AG04449 (cell line): ENCODE measurements around the gene SLC5A11.

Experiments
- CTCF ChIA-PET: fragments of 350-600 bp; formaldehyde crosslinking; extraction: SDS; loops from one replicate; lab custom pipeline; 2021; ENCODE audit warnings: antibody characterized with exemption; lab: Yijun Ruan, JAX
- POLR2A ChIA-PET: fragments of 400-600, 350-600 bp; formaldehyde crosslinking; extraction: SDS; loops from one replicate; lab custom pipeline; 2020; ENCODE audit warnings: antibody characterized with exemption, inconsistent platforms; lab: Yijun Ruan, JAX
- DNase-seq: peaks from one replicate; pipeline ENCODE4 v3.0.0-alpha.2; 2010; ENCODE audit warnings: low read depth, low spot score
- H3K4me3 ChIP-seq: 2 replicates; pipeline ENCODE4 v1.5.1; 2011; ENCODE audit warnings: low read depth, mild to moderate bottlenecking, control low read depth, low read length
- TF ChIP-seq, protein P1 (sequence below): IDR thresholded peaks from one replicate; pipeline ENCODE4 v1.5.1; 2011; ENCODE audit warnings: mild to moderate bottlenecking, moderate library complexity, low read length, control low read depth, inconsistent platforms; ENCODE audit not compliant: insufficient read depth; ENCODE audit errors: missing control alignments

SLC5A11 gene

DNA sequence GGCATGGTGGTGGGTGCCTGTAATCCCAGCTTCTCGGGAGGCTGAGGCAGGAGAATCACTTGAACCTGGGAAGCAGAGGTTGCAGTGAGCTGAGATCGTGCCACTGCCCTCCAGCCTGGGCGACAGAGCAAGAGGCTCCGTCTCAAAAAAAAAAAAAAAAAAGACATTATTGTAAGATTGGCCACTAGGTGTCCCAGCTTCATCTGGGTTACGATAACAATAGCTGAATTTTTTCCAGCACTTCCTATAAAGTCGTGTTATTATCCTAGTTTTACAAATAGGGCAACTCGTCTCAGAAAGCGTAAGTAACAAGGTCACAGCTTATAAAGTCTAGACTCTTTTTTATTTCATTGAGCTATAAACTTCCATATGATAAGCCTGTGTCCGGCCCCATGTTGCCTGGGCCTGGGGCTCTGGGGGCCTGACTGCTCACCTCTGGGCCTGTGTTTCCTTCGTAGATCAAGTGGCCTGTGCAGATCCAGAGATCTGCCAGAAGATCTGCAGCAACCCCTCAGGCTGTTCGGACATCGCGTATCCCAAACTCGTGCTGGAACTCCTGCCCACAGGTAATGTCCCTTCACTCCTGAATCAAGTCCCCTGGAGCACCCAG is 60.5 kb downstream of the SLC5A11 start:
- DNase-seq: no peak
- POLR2A ChIA-PET: interaction anchor here (0.5 to 0.6 kb wide), 2 partner anchors 44 to 109 kb away, joined by 3 to 4 read pairs; partner anchors contain the start of gene ARHGAP17
- CTCF ChIA-PET: interaction anchor here (0.7 to 4.0 kb wide), 26 partner anchors 9 to 343 kb away, joined by 3 to 23 read pairs (median 4); no protein-coding TSS in a partner anchor
- no peak overlapping the region for H3K4me3 ChIP-seq
- TF ChIP-seq, protein P1, sequence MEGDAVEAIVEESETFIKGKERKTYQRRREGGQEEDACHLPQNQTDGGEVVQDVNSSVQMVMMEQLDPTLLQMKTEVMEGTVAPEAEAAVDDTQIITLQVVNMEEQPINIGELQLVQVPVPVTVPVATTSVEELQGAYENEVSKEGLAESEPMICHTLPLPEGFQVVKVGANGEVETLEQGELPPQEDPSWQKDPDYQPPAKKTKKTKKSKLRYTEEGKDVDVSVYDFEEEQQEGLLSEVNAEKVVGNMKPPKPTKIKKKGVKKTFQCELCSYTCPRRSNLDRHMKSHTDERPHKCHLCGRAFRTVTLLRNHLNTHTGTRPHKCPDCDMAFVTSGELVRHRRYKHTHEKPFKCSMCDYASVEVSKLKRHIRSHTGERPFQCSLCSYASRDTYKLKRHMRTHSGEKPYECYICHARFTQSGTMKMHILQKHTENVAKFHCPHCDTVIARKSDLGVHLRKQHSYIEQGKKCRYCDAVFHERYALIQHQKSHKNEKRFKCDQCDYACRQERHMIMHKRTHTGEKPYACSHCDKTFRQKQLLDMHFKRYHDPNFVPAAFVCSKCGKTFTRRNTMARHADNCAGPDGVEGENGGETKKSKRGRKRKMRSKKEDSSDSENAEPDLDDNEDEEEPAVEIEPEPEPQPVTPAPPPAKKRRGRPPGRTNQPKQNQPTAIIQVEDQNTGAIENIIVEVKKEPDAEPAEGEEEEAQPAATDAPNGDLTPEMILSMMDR: peak; percentile 33

DNA sequence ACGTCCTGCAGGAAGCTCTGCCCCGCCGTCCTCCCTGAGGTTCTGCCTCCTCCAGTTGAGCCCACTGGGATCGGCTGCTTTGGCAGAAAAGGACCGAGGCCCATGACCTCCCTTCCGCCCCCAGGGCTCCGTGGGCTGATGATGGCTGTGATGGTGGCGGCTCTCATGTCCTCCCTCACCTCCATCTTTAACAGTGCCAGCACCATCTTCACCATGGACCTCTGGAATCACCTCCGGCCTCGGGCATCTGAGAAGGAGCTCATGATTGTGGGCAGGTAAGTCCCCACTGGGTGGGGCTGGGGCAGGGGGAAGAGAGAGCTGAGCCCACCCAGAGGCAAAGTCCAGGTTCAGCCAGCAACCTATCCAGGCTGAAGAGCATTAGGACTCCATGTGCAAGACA is 61.1 kb downstream of the SLC5A11 start:
- POLR2A ChIA-PET: interaction anchor here (0.5 kb wide), 1 partner anchor 44 kb away, joined by 3 read pairs; no protein-coding TSS in a partner anchor
- DNase-seq: no peak
- TF ChIP-seq, protein P1: no peak
- no peak overlapping the region for H3K4me3 ChIP-seq
- CTCF ChIA-PET: interaction anchor here (0.9 to 4.0 kb wide), 19 partner anchors 8 to 344 kb away, joined by 3 to 23 read pairs (median 4); partner anchors contain the start of gene ARHGAP17

DNA sequence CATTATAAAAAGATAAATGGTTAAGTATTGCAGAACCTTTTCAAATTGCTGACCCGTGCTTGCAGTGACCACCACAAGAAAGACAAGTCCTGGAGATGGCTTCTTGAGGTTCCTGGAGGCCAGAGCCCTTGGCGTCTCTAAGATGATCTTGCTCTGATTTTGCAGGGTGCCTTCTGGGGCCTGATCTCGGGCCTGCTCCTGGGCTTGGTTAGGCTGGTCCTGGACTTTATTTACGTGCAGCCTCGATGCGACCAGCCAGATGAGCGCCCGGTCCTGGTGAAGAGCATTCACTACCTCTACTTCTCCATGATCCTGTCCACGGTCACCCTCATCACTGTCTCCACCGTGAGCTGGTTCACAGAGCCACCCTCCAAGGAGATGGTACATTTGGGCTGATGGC is 63.0 kb downstream of the SLC5A11 start:
- H3K4me3 ChIP-seq: no peak overlapping the region
- ChIA-PET POLR2A (no interaction called here), CTCF (interaction anchor here (1.1 to 1.7 kb wide), 2 partner anchors 16 to 74 kb away, joined by 3 to 6 read pairs; no protein-coding TSS in a partner anchor)
- TF ChIP-seq, protein P1: no peak
- no peak for DNase-seq

DNA sequence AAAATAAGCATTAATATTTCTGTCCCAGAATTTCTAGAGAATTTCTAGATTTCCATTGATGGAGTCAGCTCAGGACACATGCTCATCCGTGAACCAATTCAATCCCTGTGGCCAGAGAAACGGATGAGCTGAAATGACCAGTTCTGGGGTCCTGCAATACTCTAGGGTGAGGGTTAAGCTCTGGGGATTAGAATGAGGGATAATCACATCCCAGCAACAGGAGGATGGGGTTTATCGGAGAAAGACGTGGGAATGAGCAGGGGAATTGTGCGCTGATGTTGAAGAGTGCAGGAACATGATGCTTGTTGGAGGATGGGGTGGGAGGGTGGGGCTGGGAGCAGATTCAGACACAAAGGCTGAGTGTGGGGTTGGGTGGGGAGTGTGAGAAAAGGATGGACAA is 64.1 kb downstream of the SLC5A11 start:
- ChIA-PET POLR2A (no interaction called here), CTCF (interaction anchor here (0.6 to 1.7 kb wide), 2 partner anchors 75 to 1149 kb away, joined by 3 to 6 read pairs; no protein-coding TSS in a partner anchor)

DNA sequence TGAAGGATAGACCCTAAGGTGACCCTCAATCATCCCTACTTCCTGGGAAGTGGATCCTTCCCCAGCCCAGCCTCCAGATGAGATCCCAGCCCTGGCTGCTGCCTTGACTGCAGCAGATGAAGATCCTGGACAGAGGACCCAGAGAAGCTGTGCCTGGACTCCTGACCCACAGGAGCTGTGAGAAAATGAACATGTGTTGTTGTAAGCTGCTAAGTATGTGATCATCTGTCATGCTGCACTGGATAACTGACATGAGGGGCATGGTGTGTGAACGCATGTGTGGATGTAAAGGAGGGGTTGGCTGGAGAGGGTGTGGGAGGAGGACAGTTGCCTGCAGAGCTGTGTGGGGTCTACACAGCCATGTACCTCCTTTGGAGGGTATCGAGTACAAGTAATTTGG is 69.3 kb downstream of the SLC5A11 start:
- no peak overlapping the region for H3K4me3 ChIP-seq
- POLR2A ChIA-PET: no interaction called here
- CTCF ChIA-PET: interaction anchor here (0.9 to 3.5 kb wide), 3 partner anchors 8 to 14 kb away, joined by 3 to 19 read pairs (median 7); no protein-coding TSS in a partner anchor
- DNase-seq: no peak
- TF ChIP-seq, protein P1: no peak

More for the DNA sequence above, 64.1 kb downstream of the SLC5A11 start:
- no peak for DNase-seq
- TF ChIP-seq, protein P1: no peak
- H3K4me3 ChIP-seq: no peak overlapping the region

DNA sequence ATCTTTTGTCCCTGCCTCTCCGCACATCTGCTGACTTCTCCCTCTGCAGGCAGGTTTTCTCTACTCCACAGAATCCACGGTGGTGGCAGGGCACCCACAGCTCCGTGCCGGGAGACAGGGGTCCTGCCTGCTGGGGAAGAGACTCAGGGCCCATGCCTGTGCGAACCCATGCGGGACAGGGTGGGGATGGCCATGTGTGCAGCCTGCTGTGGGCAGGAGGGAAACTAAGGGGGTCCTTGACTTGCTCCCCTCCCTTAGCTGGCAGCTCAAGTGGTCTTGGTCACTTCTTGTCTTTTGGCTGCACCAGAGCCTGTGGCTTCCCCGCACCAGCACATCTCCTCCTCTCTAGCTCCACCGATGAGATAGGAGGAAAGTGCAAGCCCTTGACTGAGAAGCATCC is 69.8 kb downstream of the SLC5A11 start:
- CTCF ChIA-PET: interaction anchor here (0.9 to 3.5 kb wide), 2 partner anchors 8 to 10 kb away, joined by 3 to 19 read pairs; no protein-coding TSS in a partner anchor
- H3K4me3 ChIP-seq: no peak overlapping the region
- POLR2A ChIA-PET: no interaction called here
- TF ChIP-seq, protein P1: no peak
- no peak for DNase-seq
